Fibroblast of the aortic adventitia (primary cell): ENCODE measurements around the gene HHAT. TPM values are rescaled to one million over a fixed set of nuclear protein-coding genes. Genes with fewer than 3 reads are reported as not detected.

Experiments used
- DNase-seq: peaks from one replicate; pipeline ENCODE4 v3.0.0-alpha.2; 2010; ENCODE audit warnings: low read depth
- H3K4me3 ChIP-seq: 2 replicates; pipeline ENCODE4 v1.5.1; 2011; ENCODE audit warnings: low read depth, mild to moderate bottlenecking, control low read depth, low read length, moderate library complexity
- total RNA-seq: library from RNA; depleted of rRNA; stranded (reverse); fragments of >200 nt; gene quantifications from 2 replicates; pipeline ENCODE4 v1.2.3, GENCODE V29; 2012; ENCODE audit warnings: low replicate concordance
- TF ChIP-seq, protein P1 (sequence below): IDR thresholded peaks from 2 replicates; pipeline ENCODE4 v1.5.1; 2011; ENCODE audit warnings: mild to moderate bottlenecking, low read length, control low read depth, inconsistent platforms; ENCODE audit not compliant: insufficient read depth

Gene HHAT
- total RNA-seq, 1 donor = 8.5 TPM

DNA sequence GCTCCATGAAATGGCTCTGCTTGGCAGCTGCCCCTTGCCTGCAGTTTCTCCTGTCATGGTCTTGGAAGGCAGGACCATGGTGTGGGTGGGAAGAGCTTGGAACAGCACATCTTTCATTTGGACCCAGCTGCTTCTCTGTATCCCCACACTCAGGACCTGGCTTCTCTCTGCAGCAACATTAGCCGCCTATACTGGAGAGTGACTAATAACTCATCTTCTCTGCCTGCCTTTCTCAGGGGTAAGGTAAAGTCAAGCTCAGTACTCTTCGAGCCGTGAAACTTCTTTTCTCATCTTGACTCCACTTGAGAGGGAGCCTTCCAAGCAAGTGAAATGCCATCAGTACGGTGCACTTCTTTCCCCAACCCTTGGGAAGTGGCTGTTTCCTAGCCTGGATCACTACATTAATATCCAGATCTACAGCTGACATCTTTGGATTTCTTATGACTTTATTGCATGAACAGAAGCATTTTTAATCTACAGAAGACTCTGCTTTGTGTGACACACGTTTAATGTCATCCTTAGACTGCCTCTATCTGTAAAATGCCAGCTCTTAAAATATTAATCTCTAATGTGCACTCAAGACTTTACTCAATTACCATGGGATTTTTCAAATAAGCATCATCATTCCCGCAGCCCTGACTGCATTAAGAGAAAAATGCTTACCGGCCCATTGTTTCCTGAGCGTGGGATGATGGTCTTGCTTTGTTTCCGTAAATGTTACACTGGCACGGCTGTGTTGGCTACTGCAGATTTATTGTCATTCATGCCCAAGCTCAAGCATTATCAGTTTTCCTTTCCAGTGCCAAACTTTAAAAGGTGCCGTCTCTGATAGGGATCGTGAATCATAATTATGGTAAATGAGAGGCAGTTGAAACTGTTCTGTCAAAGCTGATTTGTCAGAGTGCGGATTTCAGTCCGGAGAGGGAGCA, 242.9 kb downstream of the HHAT start:
- TF ChIP-seq, protein P1, sequence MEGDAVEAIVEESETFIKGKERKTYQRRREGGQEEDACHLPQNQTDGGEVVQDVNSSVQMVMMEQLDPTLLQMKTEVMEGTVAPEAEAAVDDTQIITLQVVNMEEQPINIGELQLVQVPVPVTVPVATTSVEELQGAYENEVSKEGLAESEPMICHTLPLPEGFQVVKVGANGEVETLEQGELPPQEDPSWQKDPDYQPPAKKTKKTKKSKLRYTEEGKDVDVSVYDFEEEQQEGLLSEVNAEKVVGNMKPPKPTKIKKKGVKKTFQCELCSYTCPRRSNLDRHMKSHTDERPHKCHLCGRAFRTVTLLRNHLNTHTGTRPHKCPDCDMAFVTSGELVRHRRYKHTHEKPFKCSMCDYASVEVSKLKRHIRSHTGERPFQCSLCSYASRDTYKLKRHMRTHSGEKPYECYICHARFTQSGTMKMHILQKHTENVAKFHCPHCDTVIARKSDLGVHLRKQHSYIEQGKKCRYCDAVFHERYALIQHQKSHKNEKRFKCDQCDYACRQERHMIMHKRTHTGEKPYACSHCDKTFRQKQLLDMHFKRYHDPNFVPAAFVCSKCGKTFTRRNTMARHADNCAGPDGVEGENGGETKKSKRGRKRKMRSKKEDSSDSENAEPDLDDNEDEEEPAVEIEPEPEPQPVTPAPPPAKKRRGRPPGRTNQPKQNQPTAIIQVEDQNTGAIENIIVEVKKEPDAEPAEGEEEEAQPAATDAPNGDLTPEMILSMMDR = no peak
- no peak overlapping the region for H3K4me3 ChIP-seq
- no peak for DNase-seq

DNA sequence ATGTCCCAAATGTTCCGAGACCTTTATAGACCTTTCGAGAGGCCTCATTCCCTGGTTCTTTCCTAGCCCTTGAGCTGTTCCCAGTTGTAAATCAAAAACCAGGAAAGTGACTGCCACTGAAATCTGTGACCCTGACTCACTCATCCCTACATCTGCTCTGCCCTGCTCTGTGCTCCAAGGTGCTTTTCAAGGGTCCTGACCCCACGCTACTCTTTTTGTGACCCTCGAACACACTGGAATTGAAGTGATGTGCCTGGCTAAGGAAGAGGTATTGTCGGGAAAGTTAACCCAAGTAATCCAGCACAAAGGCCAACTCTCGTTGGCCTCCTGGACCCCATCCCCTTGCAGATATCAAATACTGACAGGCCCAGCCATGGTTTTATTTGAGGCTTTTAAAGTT, 244.4 kb downstream of the HHAT start:
- TF ChIP-seq, protein P1 = no peak
- H3K4me3 ChIP-seq = no peak overlapping the region
- DNase-seq = no peak

DNA sequence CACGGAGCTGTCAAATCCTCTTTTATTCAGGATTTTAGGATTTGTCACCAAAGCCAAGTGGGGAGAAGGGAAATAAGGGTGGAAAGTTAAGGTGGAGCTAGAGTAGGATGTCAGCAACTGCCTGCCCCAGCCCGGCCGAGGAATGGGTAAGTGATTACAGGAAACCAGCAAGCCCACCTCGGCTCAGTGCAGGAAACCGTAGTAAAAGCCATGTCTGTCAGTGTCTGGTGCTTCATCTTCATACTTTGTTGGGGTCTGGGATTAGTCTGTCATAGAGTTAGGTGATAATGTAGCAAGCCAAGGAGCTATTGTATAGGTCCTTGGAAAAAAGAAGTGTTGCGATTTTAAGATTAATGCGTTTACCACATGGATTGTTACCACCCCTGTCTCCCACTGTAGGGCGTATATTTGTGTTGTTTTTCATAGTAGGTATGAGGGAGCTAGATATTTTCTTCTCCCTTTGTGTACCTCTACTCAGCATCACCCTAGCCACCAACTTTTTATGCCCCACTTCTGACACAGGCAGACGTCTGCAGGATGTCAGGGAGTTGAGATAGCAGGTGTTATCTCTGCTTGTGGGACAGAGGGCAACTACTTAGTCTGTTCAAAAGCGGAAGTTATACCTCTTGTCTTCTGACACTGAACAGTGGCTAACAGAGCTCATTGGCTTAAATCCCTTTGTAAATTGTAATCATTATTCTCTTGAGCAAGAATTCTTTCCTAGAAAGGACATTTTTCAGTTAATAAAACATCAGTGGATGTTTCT, 253.7 kb downstream of the HHAT start:
- TF ChIP-seq, protein P1 = no peak
- no peak overlapping the region for H3K4me3 ChIP-seq
- no peak for DNase-seq

DNA sequence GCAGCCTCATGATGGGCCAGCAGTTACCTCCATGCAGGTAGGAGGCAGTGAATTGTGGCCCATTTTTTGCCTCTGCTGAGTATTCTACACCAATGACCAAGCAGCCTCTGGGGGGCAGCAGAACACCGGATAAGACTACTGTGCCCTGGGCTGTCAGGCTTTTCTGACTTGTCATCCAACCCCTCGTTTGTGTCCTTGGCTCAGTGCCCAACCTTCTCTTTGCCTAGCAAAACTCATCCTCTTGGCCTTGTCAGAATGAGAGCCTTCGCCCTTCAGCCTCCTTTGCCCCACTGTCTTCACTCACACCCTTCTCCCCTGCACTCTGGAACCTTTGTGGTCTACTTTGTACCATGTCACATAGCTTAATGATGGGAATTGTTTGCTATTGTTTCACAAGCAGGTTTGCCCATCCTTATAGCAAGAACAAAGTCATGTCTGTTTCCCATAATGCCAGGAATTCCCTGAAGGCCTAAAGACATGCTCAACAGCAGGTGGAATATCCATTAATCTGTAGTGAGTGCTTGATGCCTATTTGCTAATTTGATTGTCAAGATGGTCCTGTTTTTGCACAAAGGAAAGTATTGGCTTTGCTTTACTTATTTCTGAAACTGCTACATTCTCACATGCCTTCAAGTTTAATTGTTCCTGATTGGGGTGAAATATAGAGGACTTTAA, 255.9 kb downstream of the HHAT start:
- H3K4me3 ChIP-seq = no peak overlapping the region
- TF ChIP-seq, protein P1 = peak; percentile 77
- peak; percentile 69 for DNase-seq

DNA sequence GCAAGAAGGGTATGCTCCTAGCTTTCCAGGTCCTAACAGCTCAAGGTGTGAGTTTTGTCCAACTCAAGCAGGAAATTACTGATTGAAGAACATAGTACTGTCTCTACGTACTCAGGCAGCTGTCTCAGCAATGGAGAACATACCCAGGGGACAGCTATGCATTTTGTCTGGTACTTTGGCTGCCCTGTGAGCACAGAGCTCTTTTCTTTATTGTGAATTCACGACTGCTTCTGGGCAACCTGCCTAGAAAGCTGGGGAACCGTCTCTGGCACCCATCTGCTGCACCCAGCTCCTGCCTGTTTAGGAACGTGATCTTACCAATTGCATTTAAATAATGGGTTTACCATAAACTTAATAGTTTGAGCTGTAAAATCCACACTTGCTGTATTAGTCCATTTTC, 258.1 kb downstream of the HHAT start:
- H3K4me3 ChIP-seq = no peak overlapping the region
- no peak for DNase-seq
- TF ChIP-seq, protein P1 = no peak

DNA sequence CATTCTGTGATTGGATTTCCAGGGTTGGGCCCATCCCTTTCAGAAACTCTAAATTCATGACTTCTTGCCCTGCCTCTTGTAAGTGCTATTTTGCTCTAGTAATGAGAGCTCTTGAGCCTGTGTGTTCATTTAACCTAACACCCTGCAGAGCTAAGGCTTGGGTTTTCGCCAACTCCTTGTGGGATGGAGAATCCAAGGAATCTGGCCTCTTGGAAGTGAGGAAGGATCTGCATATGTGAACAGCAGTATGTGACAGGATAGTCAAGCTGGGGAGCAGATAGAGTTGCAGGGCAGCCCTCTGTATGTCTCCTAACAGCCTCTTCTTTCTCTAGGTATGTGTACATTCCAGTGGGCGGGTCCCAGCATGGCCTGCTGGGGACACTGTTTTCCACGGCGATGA, 258.9 kb downstream of the HHAT start:
- TF ChIP-seq, protein P1 = no peak
- no peak overlapping the region for H3K4me3 ChIP-seq
- peak; percentile 34 for DNase-seq
